KOPT-K1 (cell line): Measurements from ENCODE around the gene STT3A.

Experiments
- H3K27ac ChIP-seq: fragments of 200-600 bp; sonication (generic); 2 replicates; pipeline ENCODE4 v1.5.1; 2016; ENCODE audit warnings: antibody characterized with exemption, mild to moderate bottlenecking, low read depth, low read length; ENCODE audit not compliant: poor library complexity, severe bottlenecking
- H3K36me3 ChIP-seq: fragments of 200-600 bp; sonication (generic); 2 replicates; pipeline ENCODE4 v1.5.1; 2017; ENCODE audit warnings: antibody characterized with exemption, mild to moderate bottlenecking, low read length, moderate library complexity; ENCODE audit not compliant: insufficient read depth
- H3K9me3 ChIP-seq: fragments of 200-600 bp; sonication (generic); 2 replicates; pipeline ENCODE4 v1.5.1; 2017; ENCODE audit warnings: antibody characterized with exemption, low read length, mild to moderate bottlenecking; ENCODE audit not compliant: insufficient read depth, poor library complexity, severe bottlenecking

The STT3A gene

GRCh38 chr11:125592305-125593113, at the start of gene STT3A:
Gene STT3A, plus strand, starts transcription at chr11:125592852. Its CDS starts 3,064 bp downstream, at chr11:125595916.
- H3K27ac ChIP-seq: peak within 1 kb of the TSS; percentile 73
- peaks cover 23% of the 10 kb centered on the region for H3K36me3 ChIP-seq
- H3K9me3 ChIP-seq: no peaks in the 10 kb centered on the region

- Histone ChIP-seq H3K36me3 (no peaks in the 10 kb centered on the region), H3K27ac (no peak overlapping the region), H3K9me3 (no peaks in the 10 kb centered on the region)
Measured at GRCh38 chr11:125550780-125551179, 41.9 kb upstream of the STT3A start.

DNA sequence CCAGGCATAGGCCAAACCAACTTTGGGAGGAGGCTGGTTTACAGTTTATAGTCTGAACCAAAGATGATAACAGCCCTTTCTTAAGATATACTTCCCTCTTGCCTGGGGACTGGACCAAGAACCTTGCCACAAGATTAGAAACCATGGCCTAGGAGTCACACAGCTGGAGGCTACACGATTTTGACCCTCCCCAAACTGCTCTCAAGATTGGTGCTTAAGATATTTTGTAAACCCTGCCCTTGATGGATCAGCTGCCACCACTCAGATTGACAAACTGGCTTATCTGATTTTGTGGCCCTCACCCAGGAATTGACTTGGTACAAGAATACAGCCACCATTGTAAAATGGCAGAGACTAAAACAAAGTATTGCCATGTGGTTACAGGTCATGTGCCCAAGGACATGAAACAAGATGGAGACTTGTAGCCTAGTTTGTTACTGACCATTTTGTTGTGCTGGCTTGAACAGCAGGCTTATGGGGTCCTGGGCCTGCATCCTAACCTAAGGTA, 40.8 kb upstream of the STT3A start:
- Histone ChIP-seq H3K27ac (no peak overlapping the region), H3K36me3 (no peaks in the 10 kb centered on the region), H3K9me3 (no peaks in the 10 kb centered on the region)

DNA sequence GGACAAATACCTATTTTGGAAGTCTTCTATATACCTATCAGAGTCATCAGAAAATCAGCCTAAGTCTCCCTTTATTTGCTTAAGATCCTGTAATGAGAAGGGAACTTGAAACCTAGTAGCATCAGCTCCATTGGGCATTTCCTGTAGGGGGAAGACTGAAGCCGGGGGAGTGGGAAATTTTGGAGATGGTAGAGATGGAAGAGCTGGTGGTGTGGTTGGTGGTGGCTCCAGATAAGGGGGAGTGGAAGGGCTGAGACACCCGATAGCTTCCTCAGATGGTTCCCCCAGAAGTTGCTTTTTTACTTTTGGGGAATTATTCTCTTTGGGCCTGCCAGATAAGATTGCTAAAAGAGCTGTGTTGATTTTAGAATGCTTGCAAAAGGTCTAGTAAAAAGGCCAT, 39.7 kb upstream of the STT3A start:
- H3K9me3 ChIP-seq: no peaks in the 10 kb centered on the region
- no peak overlapping the region for H3K27ac ChIP-seq
- no peaks in the 10 kb centered on the region for H3K36me3 ChIP-seq

DNA sequence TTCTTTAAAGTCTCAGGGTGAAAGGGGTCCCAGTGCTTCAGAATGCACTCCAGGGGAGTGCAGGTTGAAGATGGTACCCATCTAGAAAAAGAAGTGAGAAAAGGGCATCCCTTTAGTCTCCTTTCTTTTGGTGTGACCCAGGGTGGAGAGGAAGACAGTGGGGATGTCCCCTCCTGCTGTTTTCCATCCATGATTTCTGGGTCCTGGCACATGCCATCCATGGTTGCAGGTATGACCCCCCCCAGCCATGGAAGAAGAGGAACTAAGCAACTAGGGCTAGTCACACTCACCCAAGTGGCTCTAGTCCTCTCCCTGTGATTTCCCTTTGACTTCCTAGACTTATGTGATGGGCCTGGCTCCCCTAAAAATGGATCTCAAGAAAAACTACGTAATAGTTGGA, 39.3 kb upstream of the STT3A start:
- no peaks in the 10 kb centered on the region for H3K36me3 ChIP-seq
- no peaks in the 10 kb centered on the region for H3K9me3 ChIP-seq
- H3K27ac ChIP-seq: no peak overlapping the region

GRCh38 chr11:125554038-125554437, 38.6 kb upstream of the STT3A start:
- Histone ChIP-seq H3K9me3 (no peaks in the 10 kb centered on the region), H3K36me3 (no peaks in the 10 kb centered on the region), H3K27ac (no peak overlapping the region)

DNA sequence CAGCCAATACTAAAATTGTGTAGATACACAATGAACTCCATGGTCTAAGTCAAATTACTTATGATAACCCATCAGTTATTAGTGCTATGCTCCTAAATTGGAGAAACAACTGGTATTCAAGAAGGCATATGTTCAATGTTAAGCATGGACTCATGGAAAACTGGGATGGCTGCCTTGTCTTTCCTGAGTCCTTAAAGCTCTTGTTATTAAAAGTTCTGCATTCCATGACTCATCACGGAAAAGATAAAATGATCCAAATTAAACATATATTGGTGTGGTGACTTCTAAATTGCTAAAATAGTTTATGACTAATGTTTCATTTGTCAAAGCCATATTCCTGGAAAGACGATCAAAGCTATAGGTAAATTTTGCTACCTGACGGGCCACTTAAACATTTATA, 32.8 kb upstream of the STT3A start:
- H3K9me3 ChIP-seq: no peaks in the 10 kb centered on the region
- H3K36me3 ChIP-seq: no peaks in the 10 kb centered on the region
- H3K27ac ChIP-seq: no peak overlapping the region

GRCh38 chr11:125561924-125562323, 30.7 kb upstream of the STT3A start:
- Histone ChIP-seq H3K36me3 (no peaks in the 10 kb centered on the region), H3K9me3 (no peaks in the 10 kb centered on the region), H3K27ac (no peak overlapping the region)

DNA sequence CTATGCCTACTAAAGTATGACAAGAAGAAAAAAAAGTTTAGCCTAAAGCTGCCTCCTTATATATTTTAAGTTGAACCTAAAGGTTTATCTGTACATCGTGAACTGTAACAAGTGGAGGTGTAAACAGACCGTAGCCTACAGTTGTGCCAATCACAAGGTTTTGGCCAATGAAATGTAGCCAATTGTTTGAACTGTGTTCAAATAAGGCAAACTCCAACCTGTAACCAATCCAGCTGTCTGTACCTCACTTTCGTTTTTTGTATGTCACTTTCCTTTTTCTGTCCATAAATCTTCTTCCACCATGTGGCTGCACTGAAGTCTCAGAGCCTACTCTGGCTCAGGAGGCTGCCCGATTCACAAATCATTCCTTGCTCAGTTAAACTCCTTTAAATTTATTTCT, 30.2 kb upstream of the STT3A start:
- Histone ChIP-seq H3K9me3 (no peaks in the 10 kb centered on the region), H3K27ac (no peak overlapping the region), H3K36me3 (no peaks in the 10 kb centered on the region)

GRCh38 chr11:125564357-125564756, 28.3 kb upstream of the STT3A start:
- H3K27ac ChIP-seq: no peak overlapping the region
- H3K36me3 ChIP-seq: no peaks in the 10 kb centered on the region
- H3K9me3 ChIP-seq: no peaks in the 10 kb centered on the region

- H3K9me3 ChIP-seq: no peaks in the 10 kb centered on the region
- no peaks in the 10 kb centered on the region for H3K36me3 ChIP-seq
- H3K27ac ChIP-seq: no peak overlapping the region
Measured at GRCh38 chr11:125566235-125566634, 26.4 kb upstream of the STT3A start.

DNA sequence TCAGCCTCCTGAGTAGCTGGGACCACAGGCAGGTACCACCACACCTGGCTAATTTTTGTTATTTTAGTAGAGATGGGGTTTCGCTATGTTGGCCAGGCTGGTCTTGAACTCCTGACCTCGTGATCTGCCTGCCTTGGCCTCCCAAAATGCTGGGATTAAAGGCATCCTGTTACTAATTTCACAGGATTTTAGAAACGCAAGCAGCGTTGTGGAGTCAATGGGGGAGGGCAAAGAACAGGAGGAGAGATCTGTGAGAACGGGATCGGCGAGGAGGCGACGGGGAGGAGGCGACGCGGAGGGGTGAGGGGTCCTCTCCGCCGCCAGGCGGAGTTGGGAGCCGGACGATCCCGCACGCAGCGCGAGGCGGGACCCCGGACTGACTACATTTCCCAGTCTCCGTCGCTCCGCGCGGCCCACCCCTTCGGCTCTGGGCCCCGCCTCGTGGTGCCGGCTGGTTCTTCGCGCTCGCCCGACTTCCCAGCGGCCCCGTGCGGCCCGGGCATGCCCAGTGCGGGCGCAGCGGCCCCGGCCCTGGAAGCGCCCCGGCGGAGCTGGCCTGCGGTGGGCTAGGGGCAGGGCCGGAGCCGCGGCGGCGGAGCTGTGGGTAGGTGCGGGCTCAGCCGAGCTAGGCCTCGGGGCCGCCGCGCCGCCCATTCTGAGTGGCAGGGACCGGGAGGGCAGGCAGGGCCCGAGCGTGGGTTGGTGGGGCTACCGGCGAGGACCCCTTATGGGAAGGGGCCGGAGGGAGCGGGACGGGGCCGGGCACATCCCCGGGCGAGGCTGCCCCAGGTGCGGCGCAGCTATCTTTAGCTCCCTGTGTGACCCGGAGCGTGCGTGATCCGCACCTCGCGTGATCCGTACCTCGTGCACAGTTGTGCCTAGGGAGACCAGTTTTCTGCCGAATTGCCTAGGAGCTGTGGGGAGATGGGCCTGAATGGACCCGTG, 23.4 kb upstream of the STT3A start, which contains the start of gene EI24:
TSS of gene EI24 (plus strand) at position 508 of the 945 bp plus-strand sequence. CDS start 3,051 bp downstream, outside the sequence.
- H3K27ac ChIP-seq: peak within 1 kb of the TSS; percentile 71
- H3K9me3 ChIP-seq: no peaks in the 10 kb centered on the region
- H3K36me3 ChIP-seq: peaks cover 24% of the 10 kb centered on the region

DNA sequence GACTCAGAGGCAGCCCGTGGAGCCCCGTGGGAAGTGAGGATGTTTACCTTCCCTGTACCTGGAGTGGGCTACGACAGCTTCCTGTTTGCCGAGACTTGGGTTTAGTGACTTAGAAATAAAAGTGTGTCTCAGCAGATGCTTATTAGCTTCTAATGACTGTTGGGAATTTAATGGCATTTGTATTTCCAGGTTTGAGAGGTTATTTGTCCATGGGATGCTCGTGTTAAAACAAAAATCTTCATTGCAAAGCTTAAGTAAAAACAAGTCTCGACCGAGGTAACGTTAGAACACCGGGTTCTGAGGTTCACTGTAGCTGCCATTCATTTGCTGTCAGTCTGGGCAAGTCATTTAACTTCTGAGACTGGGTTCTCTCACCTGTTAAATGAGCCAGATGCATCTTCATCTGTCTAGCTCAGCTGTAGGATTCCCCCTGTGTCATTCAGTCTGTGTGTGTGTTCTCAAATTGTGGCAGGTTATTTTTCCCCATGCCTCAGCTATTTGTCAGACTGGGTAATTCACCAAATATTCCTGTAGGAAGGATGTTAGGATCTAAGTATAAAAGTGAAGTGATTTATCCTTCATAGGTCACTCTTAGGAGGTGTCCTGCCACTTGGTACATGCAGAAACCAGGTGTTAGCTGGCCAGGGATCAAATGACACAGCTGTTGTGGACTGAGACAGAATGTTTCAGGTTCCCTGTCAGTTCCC, 22.6 kb upstream of the STT3A start:
- Histone ChIP-seq H3K36me3 (peaks cover 33% of the 10 kb centered on the region), H3K9me3 (no peaks in the 10 kb centered on the region), H3K27ac (peak overlapping the region; percentile 71)

DNA sequence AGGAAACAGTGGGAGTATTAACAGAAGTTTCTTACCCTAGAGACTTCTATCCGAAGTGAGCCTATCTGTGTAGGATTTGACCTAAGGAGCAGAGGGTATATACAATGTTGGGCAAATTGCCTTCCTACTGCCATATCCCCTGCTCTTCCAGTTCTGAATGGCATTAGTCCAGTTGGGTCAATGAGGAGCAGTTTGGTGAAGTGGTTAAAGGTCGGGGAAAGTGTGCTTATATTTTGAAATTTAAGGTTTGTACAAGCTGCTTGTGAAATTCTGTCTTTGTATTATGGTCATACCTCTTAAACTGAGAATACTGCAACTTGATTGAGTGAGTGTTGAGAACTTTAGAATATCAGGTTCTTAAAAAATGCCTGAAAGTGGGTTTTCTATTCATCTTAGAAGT, 21.7 kb upstream of the STT3A start:
- Histone ChIP-seq H3K27ac (no peak overlapping the region), H3K9me3 (no peaks in the 10 kb centered on the region), H3K36me3 (peaks cover 41% of the 10 kb centered on the region)

DNA sequence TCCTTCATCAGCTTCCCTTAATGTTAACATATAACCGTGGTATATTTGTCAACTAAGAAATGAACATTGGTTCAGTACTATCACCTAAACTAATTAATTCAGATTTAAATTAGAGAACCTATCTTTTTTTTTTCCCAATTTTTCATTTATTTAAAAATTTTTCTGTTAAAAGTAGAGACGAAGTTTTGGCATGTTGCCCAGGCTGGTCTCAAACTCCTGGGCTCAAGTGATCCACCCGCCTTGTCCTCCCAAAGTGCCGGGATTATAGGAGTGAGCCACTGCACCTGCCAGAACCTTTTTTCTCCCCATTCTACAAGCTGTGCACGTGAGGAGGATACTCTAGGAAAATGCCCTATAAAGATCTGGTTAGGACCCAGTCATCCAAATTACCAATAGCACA, 19.7 kb upstream of the STT3A start:
- Histone ChIP-seq H3K36me3 (peaks cover 61% of the 10 kb centered on the region), H3K9me3 (no peaks in the 10 kb centered on the region), H3K27ac (no peak overlapping the region)
